GM12891 (cell line): ENCODE results near the gene FGF12.

Source experiments
- POLR2A ChIP-seq: IDR thresholded peaks from 2 replicates; pipeline ENCODE4 v1.6.1; 2011; ENCODE audit warnings: low read depth, low read length, control low read depth
- POLR2AphosphoS5 ChIP-seq: IDR thresholded peaks from 2 replicates; pipeline ENCODE4 v1.6.1; 2011; ENCODE audit warnings: low read depth, low read length, control low read depth

GRCh38 chr3:192165552-192165951, 561.8 kb downstream of the FGF12 start:
- TF ChIP-seq POLR2A (no peak), POLR2AphosphoS5 (no peak)
